Activated CD8-positive, alpha-beta memory T cell treated with anti-CD3 and anti-CD28 coated beads, Interleukin-2, amount 50 U/mL, for 1 hour (primary cell): Measurements from ENCODE around the gene IFI27L2.

Experiments
- DNase-seq: peaks from one replicate; pipeline ENCODE4 v3.0.0-alpha.2; 2020; ENCODE audit errors: extremely low read depth

IFI27L2 gene

DNA sequence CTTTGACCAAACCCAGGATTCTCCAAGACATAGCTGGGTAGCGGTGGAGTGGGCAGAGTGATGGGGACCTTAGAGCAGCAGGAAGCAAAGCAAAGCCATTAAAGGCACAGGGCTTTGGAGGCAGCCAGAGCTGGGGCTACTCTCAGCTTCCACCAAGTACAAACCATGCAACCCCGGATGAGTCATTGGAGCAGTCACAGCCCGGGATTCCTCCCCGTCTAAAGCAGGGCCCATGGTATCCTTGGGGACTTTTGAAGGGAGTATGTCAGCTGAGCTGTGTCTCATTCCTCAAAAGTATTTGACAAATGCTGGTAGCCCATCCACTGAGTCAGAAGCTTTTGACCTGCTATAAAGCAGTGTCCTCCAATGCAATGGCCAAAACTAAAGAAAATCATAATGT lies 28.6 kb downstream of the IFI27L2 start:
- no peak for DNase-seq

DNA sequence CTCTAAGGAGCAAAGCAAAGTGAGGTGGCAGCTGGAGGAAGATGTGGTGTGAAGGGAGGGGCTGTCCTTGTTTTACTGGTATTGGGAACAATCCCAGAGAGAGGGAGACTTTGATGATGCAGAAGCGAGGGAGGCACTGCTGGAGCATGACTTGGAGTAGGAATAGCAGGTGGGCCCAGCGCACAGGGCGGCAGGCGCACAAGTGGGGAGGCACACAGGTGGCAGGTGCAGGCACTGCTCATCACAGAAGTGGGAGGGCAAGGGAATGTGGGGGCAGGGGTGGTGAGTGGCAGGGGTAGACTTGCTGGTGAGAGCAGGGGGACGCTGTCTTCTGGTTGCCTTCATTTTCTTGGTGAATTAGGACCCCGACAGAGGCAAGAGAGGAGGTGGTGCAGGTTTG lies 30.4 kb downstream of the IFI27L2 start:
- no peak for DNase-seq

DNA sequence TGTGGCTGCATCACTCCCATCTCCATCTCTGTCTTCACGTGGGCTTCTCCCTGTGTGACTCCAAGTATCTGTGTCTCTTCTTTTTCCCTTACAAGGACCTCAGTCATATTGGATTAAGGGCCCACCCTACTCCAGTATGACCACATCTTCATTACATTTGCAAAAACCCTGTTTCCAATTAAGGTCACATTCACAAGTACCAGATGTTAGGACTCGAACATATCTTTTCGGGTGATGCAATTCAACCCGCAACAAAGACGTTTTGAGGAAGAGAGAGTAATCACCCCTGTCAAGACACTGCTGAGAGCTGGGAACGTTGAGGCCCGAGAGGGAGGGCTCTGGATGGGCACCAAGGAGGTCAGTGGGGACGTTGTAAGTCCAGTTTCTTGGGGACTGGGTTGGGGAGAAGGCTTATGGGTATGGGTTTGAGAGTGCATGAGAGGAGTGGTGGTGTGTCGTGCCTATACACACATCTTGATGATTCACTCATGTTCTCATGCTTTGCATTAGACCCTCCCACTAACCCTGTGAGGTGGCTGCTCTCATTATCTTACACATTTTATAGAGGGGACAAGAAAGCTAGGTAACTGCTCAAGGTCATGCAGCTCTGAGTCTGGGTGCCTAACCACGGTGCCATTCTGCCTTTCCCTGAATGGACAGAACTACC lies 30.9 kb downstream of the IFI27L2 start:
- no peak for DNase-seq

DNA sequence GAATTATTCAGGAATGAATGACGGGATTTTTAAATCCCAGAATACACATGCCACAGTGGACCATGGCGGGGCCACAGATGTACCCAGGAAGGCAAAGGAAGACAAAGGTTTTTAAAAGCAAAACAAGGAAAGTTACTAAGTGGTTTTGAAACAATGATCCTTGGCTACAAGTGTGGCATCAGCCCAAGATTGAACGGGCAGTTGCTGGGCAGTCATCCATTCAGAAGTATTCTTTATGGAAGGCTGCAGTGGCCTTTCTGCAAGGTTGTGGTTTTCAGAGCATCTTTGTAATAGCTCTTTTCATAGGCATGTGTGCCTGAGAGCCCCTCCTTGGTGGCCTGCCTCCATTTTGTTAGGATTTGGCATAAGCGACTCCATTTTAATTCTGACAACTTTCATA lies 32.3 kb downstream of the IFI27L2 start:
- no peak for DNase-seq

DNA sequence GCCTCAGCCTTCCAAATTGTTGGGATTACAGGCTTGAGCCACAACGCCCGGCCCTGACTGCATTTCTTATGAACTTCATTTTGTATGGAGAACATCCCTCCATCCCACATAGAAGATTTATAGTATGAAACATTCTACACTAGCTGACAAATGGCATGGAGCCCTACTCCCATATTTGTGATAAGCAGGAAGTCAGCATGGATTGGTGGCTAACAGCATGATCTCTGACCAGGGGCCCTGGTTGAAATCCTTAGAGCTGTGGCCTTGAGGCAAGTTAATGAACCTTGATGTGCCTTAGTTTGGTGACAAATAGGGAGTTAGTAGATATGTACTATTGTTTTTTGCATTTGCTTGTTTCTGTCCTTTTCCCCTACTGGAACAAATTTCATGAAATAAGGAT lies 36.0 kb downstream of the IFI27L2 start:
- DNase-seq: no peak

DNA sequence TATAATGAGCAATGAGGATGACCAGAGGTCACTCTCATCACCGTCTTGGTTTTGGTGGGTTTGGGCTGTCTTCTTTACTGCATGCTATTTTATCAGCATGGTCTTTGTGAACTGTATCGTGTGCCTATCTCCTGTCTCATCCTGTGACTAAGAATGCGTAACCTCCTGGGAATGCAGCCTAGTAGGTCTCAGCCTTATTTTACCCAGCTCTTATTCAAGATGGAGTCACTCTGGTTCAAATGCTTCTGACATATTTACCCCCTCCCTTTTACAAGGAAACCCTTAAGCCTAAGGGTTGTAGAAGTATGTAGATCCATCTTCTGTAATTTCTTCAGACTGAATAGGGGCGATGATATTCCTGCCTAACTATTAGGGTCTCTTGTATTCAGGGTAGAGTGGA lies 39.9 kb downstream of the IFI27L2 start:
- no peak for DNase-seq

DNA sequence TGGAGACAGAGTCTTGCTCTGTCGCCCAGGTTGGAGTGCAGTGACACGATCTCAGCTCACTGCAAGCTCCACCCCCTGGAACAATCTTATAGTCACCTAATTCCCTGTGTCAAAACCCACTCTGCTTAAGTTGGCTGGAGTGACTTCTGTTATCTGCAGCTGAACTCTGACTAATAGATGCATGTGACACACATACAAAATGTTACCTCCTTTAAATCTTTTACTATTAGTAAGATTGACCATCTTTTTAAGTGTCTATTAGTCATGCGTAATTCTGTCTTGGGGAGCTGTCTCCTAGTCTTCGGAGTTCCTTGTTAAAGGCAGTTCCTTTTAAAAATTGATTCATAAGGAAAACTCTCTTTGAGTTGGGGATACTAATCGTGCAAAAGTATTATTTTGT lies 40.9 kb downstream of the IFI27L2 start:
- no peak for DNase-seq

DNA sequence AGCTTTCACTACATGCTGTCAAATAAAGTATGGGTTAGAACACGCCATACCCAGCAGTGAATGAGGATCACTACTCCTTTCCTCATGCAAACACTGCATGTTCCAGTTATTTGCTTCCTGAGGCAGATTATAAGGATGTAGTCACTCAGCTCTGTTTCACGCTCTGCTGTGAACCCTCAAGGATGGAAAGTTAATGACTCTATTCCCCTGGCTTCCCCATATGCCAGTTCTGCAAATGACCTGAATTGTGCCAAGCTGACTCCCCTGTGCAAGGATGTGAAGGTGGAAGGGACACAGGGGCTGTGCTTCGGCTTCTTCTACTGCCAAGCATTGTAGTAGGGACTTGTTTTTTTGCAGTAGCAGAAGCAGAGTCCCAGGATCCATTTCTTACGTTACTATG lies 41.5 kb downstream of the IFI27L2 start:
- DNase-seq: no peak

DNA sequence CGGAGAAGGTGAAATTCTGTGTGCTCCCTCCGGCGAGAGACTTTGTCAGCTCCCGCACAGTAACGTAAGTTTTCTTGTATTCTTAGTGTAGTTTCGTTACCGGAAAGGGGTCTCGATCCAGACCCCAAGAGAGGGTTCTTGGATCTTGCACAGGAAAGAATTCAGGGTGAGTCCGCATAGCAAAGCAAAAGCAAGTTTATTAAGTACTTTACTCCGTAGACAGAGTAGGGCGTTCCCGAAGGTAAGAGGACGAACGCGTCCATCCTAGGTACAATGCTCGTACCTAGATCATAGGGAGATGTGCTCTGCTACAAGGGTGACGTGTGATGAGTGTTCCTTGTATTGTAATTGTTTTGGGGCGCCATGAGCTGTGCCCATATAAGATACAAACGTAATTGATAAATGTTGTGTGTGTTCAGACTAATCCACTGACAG lies 48.0 kb downstream of the IFI27L2 start:
- no peak for DNase-seq

DNA sequence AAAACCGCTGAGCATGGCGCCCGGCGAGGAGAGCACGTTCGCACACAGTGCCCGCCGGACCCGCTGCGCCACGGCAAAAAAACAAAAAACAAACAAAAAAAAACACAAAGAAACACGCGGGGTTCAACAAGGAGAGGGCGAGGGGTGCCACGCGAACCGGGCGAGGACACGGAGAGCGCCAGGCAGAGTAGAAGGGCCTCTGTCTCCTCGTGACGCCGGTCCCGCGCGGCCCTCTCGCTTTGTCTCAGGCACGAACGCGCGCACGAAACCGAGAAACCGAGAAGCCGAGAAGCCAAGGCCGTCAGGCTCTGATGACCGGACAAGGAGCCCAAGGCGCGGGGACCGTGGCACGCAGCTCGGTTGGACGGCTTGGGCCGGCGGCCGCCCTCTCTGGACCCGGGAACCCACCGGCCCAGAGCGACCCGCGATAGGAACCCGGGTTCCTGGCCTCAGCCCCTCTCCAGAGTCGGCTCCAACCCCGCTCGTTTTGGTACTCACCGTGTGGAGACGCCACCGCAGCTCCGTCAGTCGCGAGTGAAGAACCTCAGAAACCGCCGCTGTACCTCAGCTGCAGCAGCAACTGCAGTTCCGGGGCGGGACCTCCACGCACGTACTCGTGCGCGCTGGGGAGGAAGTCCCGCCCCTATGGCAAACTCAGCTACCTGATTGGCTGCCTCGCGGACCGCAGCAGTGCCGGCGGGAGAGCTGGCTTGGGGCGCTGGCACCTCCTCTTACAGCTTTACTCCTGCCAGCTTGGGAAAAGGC lies 48.6 kb downstream of the IFI27L2 start, which contains the start of the genes DDX24 and IFI27L1:
Gene DDX24 (minus strand): TSS at position 582 of the 765 bp plus-strand sequence. CDS start 1,460 bp downstream, outside the sequence.
Gene IFI27L1 (plus strand): TSS at position 690 of the 765 bp plus-strand sequence. CDS start 15,628 bp downstream, outside the sequence.
- DNase-seq: peak; percentile 85

DNA sequence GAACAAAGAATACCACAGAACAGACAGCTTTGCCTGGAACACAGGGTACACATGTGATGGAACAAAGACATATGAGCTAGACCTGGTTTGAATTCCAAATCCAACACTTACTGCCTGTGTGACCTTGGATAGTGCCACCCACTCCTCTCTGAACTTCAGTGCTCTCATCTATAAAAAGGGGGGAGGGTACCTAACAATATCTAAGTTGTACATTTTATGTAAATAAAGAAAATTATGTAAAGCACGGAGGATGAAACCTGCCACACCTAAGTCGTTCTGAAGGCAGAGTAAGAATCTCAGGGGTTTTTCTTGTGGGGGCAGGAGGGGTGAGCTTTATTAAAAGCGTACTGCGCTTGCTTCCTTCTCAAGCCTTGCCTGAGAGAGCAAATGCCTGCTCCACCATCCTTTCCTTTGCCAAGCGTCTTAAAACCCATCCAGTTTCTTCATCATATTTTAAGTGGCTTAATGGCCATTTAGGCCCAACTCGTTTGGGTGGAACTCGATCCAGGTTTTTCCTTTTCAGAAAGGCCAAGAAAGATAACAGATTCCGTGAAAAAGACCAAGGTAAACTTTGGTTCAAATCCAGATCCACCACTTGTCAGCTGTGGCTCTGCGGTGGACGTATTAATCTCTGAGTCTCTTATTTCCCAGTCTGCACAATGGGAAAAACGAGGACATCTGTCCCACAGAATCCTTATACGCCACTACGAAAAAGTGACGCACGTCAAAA lies 49.3 kb downstream of the IFI27L2 start:
- DNase-seq: no peak

DNA sequence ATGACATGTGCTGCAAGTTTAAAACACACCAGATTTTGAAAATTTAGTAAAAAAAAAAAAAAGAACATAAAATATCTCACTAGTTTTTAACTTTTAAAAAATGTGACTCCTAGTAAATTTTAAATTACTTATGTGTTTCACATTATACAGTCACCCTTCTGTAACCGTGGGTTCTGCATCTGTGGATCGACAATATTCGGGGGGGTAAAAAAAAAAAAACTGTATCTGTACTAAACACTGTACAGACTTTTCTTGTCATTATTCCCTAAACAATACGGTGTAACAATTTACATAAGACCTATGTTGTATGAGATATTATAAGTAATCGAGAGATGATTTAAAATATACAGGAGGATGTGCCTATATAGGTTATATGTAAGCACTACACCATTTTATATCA lies 51.6 kb downstream of the IFI27L2 start:
- DNase-seq: no peak
